IPS-18c (cell line): Measurements from ENCODE around the gene TMEM164.

ENCODE experiments used
- H3K4me3 ChIP-seq: 2 replicates; pipeline ENCODE4 v1.7.0; 2013; ENCODE audit warnings: low read depth, mild to moderate bottlenecking, low read length, moderate library complexity; ENCODE audit not compliant: insufficient read depth
- H3K9me3 ChIP-seq: one replicate; pipeline ENCODE4 v1.6.1; 2013; ENCODE audit warnings: mild to moderate bottlenecking, low read length, moderate library complexity; ENCODE audit not compliant: control insufficient read depth, insufficient read depth

TMEM164 gene

GRCh38 chrX:110025395-110025794 is 22.5 kb downstream of the TMEM164 start:
- no peak overlapping the region for H3K4me3 ChIP-seq
- no peaks in the 10 kb centered on the region for H3K9me3 ChIP-seq

GRCh38 chrX:110026099-110026844 is 23.4 kb downstream of the TMEM164 start:
- Histone ChIP-seq H3K4me3 (no peak overlapping the region), H3K9me3 (no peaks in the 10 kb centered on the region)

- Histone ChIP-seq H3K9me3 (no peaks in the 10 kb centered on the region), H3K4me3 (no peak overlapping the region)
Observed at GRCh38 chrX:110032534-110033147, 29.7 kb downstream of the TMEM164 start.

- Histone ChIP-seq H3K4me3 (no peak overlapping the region), H3K9me3 (no peaks in the 10 kb centered on the region)
Observed at GRCh38 chrX:110034036-110034435, 31.1 kb downstream of the TMEM164 start.

- Histone ChIP-seq H3K4me3 (no peak overlapping the region), H3K9me3 (no peaks in the 10 kb centered on the region)
Observed at GRCh38 chrX:110036162-110037033, 33.5 kb downstream of the TMEM164 start.

- Histone ChIP-seq H3K4me3 (no peak overlapping the region), H3K9me3 (no peaks in the 10 kb centered on the region)
Observed at GRCh38 chrX:110037178-110037577, 34.3 kb downstream of the TMEM164 start.

GRCh38 chrX:110038900-110039299 is 36.0 kb downstream of the TMEM164 start:
- Histone ChIP-seq H3K9me3 (no peaks in the 10 kb centered on the region), H3K4me3 (no peak overlapping the region)

GRCh38 chrX:110041980-110042379 is 39.1 kb downstream of the TMEM164 start:
- no peaks in the 10 kb centered on the region for H3K9me3 ChIP-seq
- no peak overlapping the region for H3K4me3 ChIP-seq

- Histone ChIP-seq H3K9me3 (no peaks in the 10 kb centered on the region), H3K4me3 (no peak overlapping the region)
Observed at GRCh38 chrX:110042496-110042895, 39.6 kb downstream of the TMEM164 start.

- no peak overlapping the region for H3K4me3 ChIP-seq
- H3K9me3 ChIP-seq = no peaks in the 10 kb centered on the region
Observed at GRCh38 chrX:110043506-110043905, 40.6 kb downstream of the TMEM164 start.

- Histone ChIP-seq H3K4me3 (no peak overlapping the region), H3K9me3 (no peaks in the 10 kb centered on the region)
Observed at GRCh38 chrX:110044346-110045249, 41.7 kb downstream of the TMEM164 start.

- H3K4me3 ChIP-seq = no peak overlapping the region
- no peaks in the 10 kb centered on the region for H3K9me3 ChIP-seq
Observed at GRCh38 chrX:110045421-110045820, 42.5 kb downstream of the TMEM164 start.

GRCh38 chrX:110046001-110046400 is 43.1 kb downstream of the TMEM164 start:
- no peak overlapping the region for H3K4me3 ChIP-seq
- no peaks in the 10 kb centered on the region for H3K9me3 ChIP-seq

GRCh38 chrX:110046971-110047370 is 44.1 kb downstream of the TMEM164 start:
- no peak overlapping the region for H3K4me3 ChIP-seq
- no peaks in the 10 kb centered on the region for H3K9me3 ChIP-seq

- Histone ChIP-seq H3K4me3 (no peak overlapping the region), H3K9me3 (no peaks in the 10 kb centered on the region)
Observed at GRCh38 chrX:110049096-110049495, 46.2 kb downstream of the TMEM164 start.

- H3K4me3 ChIP-seq = no peak overlapping the region
Observed at GRCh38 chrX:110050386-110050785, 47.5 kb downstream of the TMEM164 start.

GRCh38 chrX:110050901-110051300 is 48.0 kb downstream of the TMEM164 start:
- Histone ChIP-seq H3K4me3 (no peak overlapping the region), H3K9me3 (no peaks in the 10 kb centered on the region)

More at GRCh38 chrX:110050386-110050785, 47.5 kb downstream of the TMEM164 start:
- no peaks in the 10 kb centered on the region for H3K9me3 ChIP-seq
